ENCODE results near the gene CADPS. TPM values are rescaled to one million over a fixed set of nuclear protein-coding genes. Genes with fewer than 3 reads are reported as not detected.

The CADPS gene
- total RNA-seq, 2 experiments from 2014 or later, result 61.3 to 68.6 TPM

GRCh38 chr3:62755285-62755684 is 119.9 kb downstream of the CADPS start:
- ChIA-PET POLR2A (interaction anchor here (0.6 to 5.2 kb wide), 23 partner anchors 8 to 91 kb away, joined by 3 to 60 read pairs (median 5); no protein-coding TSS in a partner anchor), CTCF (ENCODE audit: unreplicated experiment) (interaction anchor here (0.8 to 1.5 kb wide), 3 partner anchors 36 to 63 kb away, joined by 3 to 4 read pairs (median 3); no protein-coding TSS in a partner anchor)
- Histone ChIP-seq H3K79me2 (ENCODE audit: insufficient read depth, low read depth, low read length) (no peaks in the 10 kb centered on the region), H3K9me3 (ENCODE audit: low read length) (no peaks in the 10 kb centered on the region), H3K4me2 (ENCODE audit: low read length) (peak overlapping the region; percentile 72), H3K4me3 (ENCODE audit: low read depth, low read length, poor library complexity, severe bottlenecking) (peak overlapping the region; percentile 39), H3K9me2 (ENCODE audit: insufficient read depth, low read length) (no peaks in the 10 kb centered on the region), H4K20me1 (ENCODE audit: insufficient read depth, low read length) (no peaks in the 10 kb centered on the region), H2AFZ (ENCODE audit: low read length) (peak overlapping the region; percentile 80), H3K36me3 (ENCODE audit: insufficient read depth, low read length) (peaks cover 5% of the 10 kb centered on the region; the same call in 1 of the 2 replicates), H3K27ac (ENCODE audit: low read depth, low read length, poor library complexity, severe bottlenecking) (peak overlapping the region; percentile 87), H3K4me1 (ENCODE audit: insufficient read depth, low read length, poor library complexity, severe bottlenecking) (peaks cover 47% of the 10 kb centered on the region)
- no TSS peak for BruUV-seq (replicated peaks)
- TF ChIP-seq CTCF (conservative IDR thresholded peaks at IDR 0.05; ENCODE audit: low read length) (no peak), EZH2phosphoT487 (IDR thresholded peaks at IDR 0.05; ENCODE audit: borderline replicate concordance, low read depth, low read length) (no peak)
- intact Hi-C loops (cut with micrococcal nuclease; ENCODE audit: unreplicated experiment), result loop anchor here (1.0 to 2.0 kb wide), 3 partner anchors 32 to 88 kb away; no protein-coding TSS in a partner anchor
- peak; percentile 94 for DNase-seq (ENCODE audit: low spot score)

- Histone ChIP-seq H3K27ac (ENCODE audit: low read depth, low read length, poor library complexity, severe bottlenecking) (no peak overlapping the region), H3K9me3 (ENCODE audit: low read length) (no peaks in the 10 kb centered on the region), H3K4me3 (ENCODE audit: low read depth, low read length, poor library complexity, severe bottlenecking) (no peak overlapping the region), H4K20me1 (ENCODE audit: insufficient read depth, low read length) (no peaks in the 10 kb centered on the region), H3K79me2 (ENCODE audit: insufficient read depth, low read depth, low read length) (no peaks in the 10 kb centered on the region), H3K9me2 (ENCODE audit: insufficient read depth, low read length) (no peaks in the 10 kb centered on the region), H3K36me3 (ENCODE audit: insufficient read depth, low read length) (no peaks in the 10 kb centered on the region), H3K4me2 (ENCODE audit: low read length) (no peak overlapping the region), H2AFZ (ENCODE audit: low read length) (no peak overlapping the region), H3K4me1 (ENCODE audit: insufficient read depth, low read length, poor library complexity, severe bottlenecking) (peaks cover 5% of the 10 kb centered on the region)
- POLR2A ChIA-PET, result interaction anchor here (1.2 to 1.4 kb wide), 3 partner anchors 9 to 40 kb away, joined by 4 to 7 read pairs (median 4); no protein-coding TSS in a partner anchor
- DNase-seq (ENCODE audit: low spot score), result no peak
- TF ChIP-seq EZH2phosphoT487 (IDR thresholded peaks at IDR 0.05; ENCODE audit: borderline replicate concordance, low read depth, low read length) (no peak), CTCF (conservative IDR thresholded peaks at IDR 0.05; ENCODE audit: low read length) (no peak)
- intact Hi-C loops (cut with micrococcal nuclease; ENCODE audit: unreplicated experiment), result no loop called here
- CTCF ChIA-PET (ENCODE audit: unreplicated experiment), result no interaction called here
- no TSS peak for BruUV-seq (replicated peaks)
Measured at GRCh38 chr3:62749657-62750056, 125.6 kb downstream of the CADPS start.

GRCh38 chr3:62749130-62749529 is 126.1 kb downstream of the CADPS start:
- H3K9me3 ChIP-seq (ENCODE audit: low read length), result no peaks in the 10 kb centered on the region
- H3K27ac ChIP-seq (ENCODE audit: low read depth, low read length, poor library complexity, severe bottlenecking), result no peak overlapping the region
- H3K4me2 ChIP-seq (ENCODE audit: low read length), result no peak overlapping the region
- no peak for DNase-seq (ENCODE audit: low spot score)
- ChIA-PET CTCF (ENCODE audit: unreplicated experiment) (no interaction called here), POLR2A (interaction anchor here (1.0 to 1.2 kb wide), 3 partner anchors 9 to 78 kb away, joined by 3 to 4 read pairs (median 3); no protein-coding TSS in a partner anchor)
- no TSS peak for BruUV-seq (replicated peaks)
- intact Hi-C loops (cut with micrococcal nuclease; ENCODE audit: unreplicated experiment), result no loop called here
- H4K20me1 ChIP-seq (ENCODE audit: insufficient read depth, low read length), result no peaks in the 10 kb centered on the region
- no peaks in the 10 kb centered on the region for H3K36me3 ChIP-seq (ENCODE audit: insufficient read depth, low read length)
- H3K4me1 ChIP-seq (ENCODE audit: insufficient read depth, low read length, poor library complexity, severe bottlenecking), result no peaks in the 10 kb centered on the region
- no peak overlapping the region for H3K4me3 ChIP-seq (ENCODE audit: low read depth, low read length, poor library complexity, severe bottlenecking)
- H3K79me2 ChIP-seq (ENCODE audit: insufficient read depth, low read depth, low read length), result no peaks in the 10 kb centered on the region
- TF ChIP-seq EZH2phosphoT487 (IDR thresholded peaks at IDR 0.05; ENCODE audit: borderline replicate concordance, low read depth, low read length) (no peak), CTCF (conservative IDR thresholded peaks at IDR 0.05; ENCODE audit: low read length) (no peak)
- H3K9me2 ChIP-seq (ENCODE audit: insufficient read depth, low read length), result no peaks in the 10 kb centered on the region
- H2AFZ ChIP-seq (ENCODE audit: low read length), result no peak overlapping the region

All from OCI-LY7 (cell line).